Mesenchymal stem cell (in vitro differentiated cells and primary cell): ENCODE results near the gene PCDHGA9.
A peak's percentile ranks its signal among the peaks of the same experiment; 100 is the strongest.
"Not testable (repeated sequence)": the region's sequence is repeated elsewhere in the genome, so short reads cannot be mapped to it uniquely, and the experiment has no call there.

Source experiments
- DNase-seq: peaks from one replicate; pipeline ENCODE4 v3.0.0-alpha.2; 2013
- H2AFZ ChIP-seq: one replicate; pipeline ENCODE4 v1.6.1; 2013; ENCODE audit warnings: low read depth, mild to moderate bottlenecking, control low read depth, inconsistent platforms, low read length, moderate library complexity
- H2AK5ac ChIP-seq: 2 replicates; pipeline ENCODE4 v1.6.1; 2013; ENCODE audit warnings: low read length, moderate library complexity, mild to moderate bottlenecking, inconsistent platforms; ENCODE audit not compliant: severe bottlenecking
- H2BK120ac ChIP-seq: one replicate; pipeline ENCODE4 v1.6.1; 2013; ENCODE audit warnings: low read depth, mild to moderate bottlenecking, inconsistent platforms, low read length, moderate library complexity
- H2BK12ac ChIP-seq, 2 experiments: one replicate each; pipeline ENCODE4 v1.6.1; 2013; ENCODE audit warnings: inconsistent platforms in 2 of 2, low read length in 2 of 2, mild to moderate bottlenecking in 2 of 2, moderate library complexity in 2 of 2, control low read depth in 1 of 2
- H2BK15ac ChIP-seq: one replicate; pipeline ENCODE4 v1.6.1; 2013; ENCODE audit warnings: mild to moderate bottlenecking, low read depth, inconsistent platforms; ENCODE audit not compliant: poor library complexity, severe bottlenecking
- H2BK5ac ChIP-seq: 2 replicates; pipeline ENCODE4 v1.6.1; 2013; ENCODE audit warnings: low read depth, mild to moderate bottlenecking, low read length, control low read depth, inconsistent platforms; ENCODE audit not compliant: poor library complexity, severe bottlenecking
- H3K14ac ChIP-seq, 2 experiments: one replicate each; pipeline ENCODE4 v1.6.1; 2013; ENCODE audit warnings: inconsistent platforms in 2 of 2, low read length in 2 of 2, control low read depth in 1 of 2, mild to moderate bottlenecking in 1 of 2, moderate library complexity in 1 of 2
- H3K18ac ChIP-seq, 2 experiments: one replicate each; pipeline ENCODE4 v1.6.1; 2013; ENCODE audit warnings: inconsistent platforms in 2 of 2, low read length in 2 of 2, control low read depth in 1 of 2, low read depth in 1 of 2, mild to moderate bottlenecking in 1 of 2
- H3K23ac ChIP-seq, 2 experiments: one replicate each; pipeline ENCODE4 v1.6.1; 2013; ENCODE audit warnings: inconsistent platforms in 2 of 2, low read length in 2 of 2, mild to moderate bottlenecking in 2 of 2, moderate library complexity in 2 of 2, control low read depth in 1 of 2
- H3K27ac ChIP-seq: 2 replicates; pipeline ENCODE4 v1.5.1; 2013; ENCODE audit warnings: mild to moderate bottlenecking, moderate library complexity, low read length, control low read depth, inconsistent platforms; ENCODE audit not compliant: poor library complexity, severe bottlenecking
- H3K27me3 ChIP-seq, 2 experiments: 2 replicates each; pipeline versions ENCODE4 v1.6.1 to v1.7.0; 2013; ENCODE audit warnings: low read length in 2 of 2, mild to moderate bottlenecking in 2 of 2, moderate library complexity in 2 of 2, control low read depth in 1 of 2, inconsistent platforms in 1 of 2; ENCODE audit not compliant: control insufficient read depth in 1 of 2, insufficient read depth in 1 of 2
- H3K36me3 ChIP-seq, 2 experiments: 2 replicates each; pipeline versions ENCODE4 v1.6.1 to v1.7.0; 2013; ENCODE audit warnings: low read length in 2 of 2, control low read depth in 1 of 2, inconsistent platforms in 1 of 2, low read depth in 1 of 2, mild to moderate bottlenecking in 1 of 2; ENCODE audit not compliant: insufficient read depth in 2 of 2, control insufficient read depth in 1 of 2
- H3K4ac ChIP-seq, 2 experiments: one replicate each; pipeline ENCODE4 v1.6.1; 2013; ENCODE audit warnings: inconsistent platforms in 2 of 2, low read length in 2 of 2, mild to moderate bottlenecking in 2 of 2, moderate library complexity in 2 of 2, control low read depth in 1 of 2, low read depth in 1 of 2
- H3K4me1 ChIP-seq: 2 replicates; pipeline ENCODE4 v1.6.1; 2013; ENCODE audit warnings: low read depth, low read length, control low read depth; ENCODE audit not compliant: control insufficient read depth, insufficient read depth
- H3K4me2 ChIP-seq: 2 replicates; pipeline ENCODE4 v1.6.1; 2013; ENCODE audit warnings: low read length, mild to moderate bottlenecking, inconsistent platforms; ENCODE audit not compliant: poor library complexity, severe bottlenecking
- H3K4me3 ChIP-seq, 2 experiments: 2 replicates each; pipeline versions ENCODE4 v1.5.1 to v1.7.0; 2013; ENCODE audit warnings: low read length in 2 of 2, mild to moderate bottlenecking in 2 of 2, control low read depth in 1 of 2, low read depth in 1 of 2; ENCODE audit not compliant: insufficient read depth in 1 of 2
- H3K79me1 ChIP-seq: replicated peaks from 2 replicates; pipeline ENCODE4 v1.6.1; 2013; ENCODE audit warnings: mild to moderate bottlenecking, control low read depth, low read length, inconsistent platforms; ENCODE audit not compliant: poor library complexity, severe bottlenecking
- H3K9ac ChIP-seq: 2 replicates; pipeline ENCODE4 v1.7.0; 2013; ENCODE audit warnings: mild to moderate bottlenecking, low read length, moderate library complexity
- H3K9me3 ChIP-seq: 2 replicates; pipeline ENCODE4 v1.7.0; 2013; ENCODE audit warnings: mild to moderate bottlenecking, low read length; ENCODE audit not compliant: control insufficient read depth
- H4K8ac ChIP-seq: one replicate; pipeline ENCODE4 v1.6.1; 2013; ENCODE audit warnings: inconsistent platforms, mild to moderate bottlenecking, low read length, moderate library complexity
- H4K91ac ChIP-seq: one replicate; pipeline ENCODE4 v1.6.1; 2013; ENCODE audit warnings: mild to moderate bottlenecking, low read length, inconsistent platforms
- WGBS: methylation state at CpG from one replicate; pipeline ENCODE4 v1.1.7; 2013; ENCODE audit warnings: mixed read lengths; 5-methylcytosine and 5-hydroxymethylcytosine counted together

The PCDHGA9 gene

GRCh38 chr5:141394401-141395187 lies 8.0 kb upstream of the PCDHGA9 start:
- WGBS, result 95% methylated on average over 39 of the region's 53 CpGs

DNA sequence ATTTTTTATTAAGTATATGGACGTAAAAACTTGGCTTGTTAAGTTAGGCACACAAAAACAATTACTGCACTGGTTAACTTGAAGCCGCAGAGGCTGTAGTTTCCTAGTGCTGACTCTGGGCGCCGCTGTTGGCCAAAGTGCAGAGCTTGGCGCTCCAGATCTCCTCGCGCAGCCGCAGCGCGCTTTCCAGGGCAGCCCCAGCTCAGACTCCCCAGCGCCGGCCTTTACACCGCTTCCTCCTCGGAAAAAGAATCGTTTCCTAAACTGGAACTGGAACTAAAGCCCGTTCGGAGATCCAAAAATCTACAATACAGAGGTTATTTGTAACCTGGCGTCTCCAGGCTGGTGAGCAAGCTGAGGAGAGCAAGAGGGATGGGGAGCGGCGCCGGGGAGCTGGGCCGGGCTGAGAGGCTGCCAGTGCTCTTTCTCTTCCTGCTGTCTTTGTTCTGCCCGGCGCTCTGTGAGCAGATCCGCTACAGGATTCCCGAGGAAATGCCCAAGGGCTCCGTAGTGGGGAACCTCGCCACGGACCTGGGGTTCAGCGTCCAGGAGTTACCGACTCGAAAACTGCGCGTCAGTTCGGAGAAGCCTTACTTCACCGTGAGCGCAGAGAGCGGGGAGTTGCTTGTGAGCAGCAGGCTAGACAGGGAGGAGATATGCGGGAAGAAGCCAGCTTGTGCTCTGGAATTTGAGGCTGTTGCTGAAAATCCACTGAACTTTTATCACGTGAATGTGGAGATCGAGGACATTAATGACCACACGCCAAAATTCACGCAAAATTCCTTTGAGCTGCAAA lies 4.6 kb upstream of the PCDHGA9 start, which contains the start of gene PCDHGB5:
Gene PCDHGB5 (plus strand): TSS at position 192 of the 796 bp plus-strand sequence. CDS start 181 bp downstream, at position 373.
- peaks cover 21% of the 10 kb centered on the region for H3K79me1 ChIP-seq
- not testable (repeated sequence) for H4K91ac ChIP-seq, H3K23ac ChIP-seq, H3K27ac ChIP-seq, H2BK12ac ChIP-seq, H2AK5ac ChIP-seq, H3K27me3 ChIP-seq, H2AFZ ChIP-seq, H3K14ac ChIP-seq, H3K4me1 ChIP-seq, H3K4me2 ChIP-seq, H2BK120ac ChIP-seq, H2BK5ac ChIP-seq, H2BK15ac ChIP-seq, H3K18ac ChIP-seq, H4K8ac ChIP-seq, DNase-seq, H3K4ac ChIP-seq
- H3K9me3 ChIP-seq, result peaks cover 61% of the 10 kb centered on the region
- H3K4me3 ChIP-seq, result peak within 1 kb of the TSS in 1 of 2 experiments; percentile 70
- WGBS, result 90% methylated on average over 13 of the region's 43 CpGs
- peaks cover 0 to 34% of the 10 kb centered on the region in 2 experiments for H3K36me3 ChIP-seq
- H3K9ac ChIP-seq, result peak within 1 kb of the TSS; percentile 65

More at GRCh38 chr5:141394401-141395187, 8.0 kb upstream of the PCDHGA9 start:
- H3K14ac ChIP-seq, H3K4me1 ChIP-seq, H3K27ac ChIP-seq, H2BK15ac ChIP-seq, DNase-seq, H3K4me2 ChIP-seq, H2BK5ac ChIP-seq, H2BK120ac ChIP-seq, H3K4ac ChIP-seq, H2BK12ac ChIP-seq, H4K8ac ChIP-seq, H3K9ac ChIP-seq, H3K27me3 ChIP-seq, H2AK5ac ChIP-seq, H3K23ac ChIP-seq, H3K18ac ChIP-seq, H4K91ac ChIP-seq, H2AFZ ChIP-seq: not testable (repeated sequence)
- Histone ChIP-seq H3K36me3 (peaks cover 0 to 33% of the 10 kb centered on the region in 2 experiments), H3K79me1 (peaks cover 19% of the 10 kb centered on the region), H3K9me3 (peaks cover 66% of the 10 kb centered on the region), H3K4me3 (peak overlapping the region in 1 of 2 experiments; percentile 8)

DNA sequence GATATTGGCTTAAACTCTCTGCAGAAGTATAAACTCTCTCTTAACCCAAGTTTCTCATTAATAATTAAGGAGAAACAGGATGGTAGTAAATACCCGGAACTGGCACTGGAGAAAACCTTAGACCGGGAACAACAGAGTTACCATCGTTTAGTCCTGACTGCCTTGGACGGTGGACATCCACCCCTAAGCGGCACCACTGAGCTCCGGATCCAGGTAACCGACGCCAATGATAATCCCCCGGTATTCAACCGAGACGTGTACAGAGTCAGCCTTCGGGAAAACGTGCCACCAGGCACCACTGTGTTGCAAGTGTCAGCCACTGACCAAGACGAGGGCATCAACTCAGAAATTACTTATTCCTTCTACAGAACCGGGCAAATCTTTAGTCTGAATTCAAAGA lies 4.0 kb upstream of the PCDHGA9 start:
- Histone ChIP-seq H2AK5ac (no peak overlapping the region), H2AFZ (no peak overlapping the region), H3K4me3 (peak overlapping the region in 1 of 2 experiments; percentile 70), H3K27ac (no peak overlapping the region), H3K9ac (no peak overlapping the region), H2BK15ac (no peak overlapping the region), H3K9me3 (peaks cover 60% of the 10 kb centered on the region), H3K4ac (no peak overlapping the region), H4K8ac (no peak overlapping the region), H3K18ac (no peak overlapping the region), H2BK12ac (no peak overlapping the region), H3K14ac (no peak overlapping the region), H3K4me2 (no peak overlapping the region), H3K23ac (no peak overlapping the region), H3K79me1 (peaks cover 18% of the 10 kb centered on the region), H2BK5ac (no peak overlapping the region), H3K4me1 (no peaks in the 10 kb centered on the region), H2BK120ac (no peak overlapping the region), H3K27me3 (no peaks in the 10 kb centered on the region), H4K91ac (no peak overlapping the region), H3K36me3 (peaks cover 0 to 34% of the 10 kb centered on the region in 2 experiments)
- DNase-seq, result no peak
- WGBS, result 95% methylated on average over 15 of the region's 15 CpGs
